NT2/D1 (cell line): ENCODE data around the gene TMEM198.

Source experiments
- DNase-seq: peaks from one replicate; pipeline ENCODE4 v3.0.0-alpha.2; 2011; ENCODE audit warnings: low read depth, low spot score
- H3K27me3 ChIP-seq: 2 replicates; pipeline ENCODE4 v1.6.0; 2011; ENCODE audit warnings: mild to moderate bottlenecking; ENCODE audit not compliant: insufficient read length, insufficient read depth
- H3K36me3 ChIP-seq: 2 replicates; pipeline ENCODE4 v1.6.1; 2011; ENCODE audit warnings: mild to moderate bottlenecking, low read length, mixed read lengths; ENCODE audit not compliant: insufficient read depth, insufficient read length
- H3K4me1 ChIP-seq: 2 replicates; pipeline ENCODE4 v1.5.1; 2011; ENCODE audit not compliant: insufficient read depth, insufficient read length
- H3K4me3 ChIP-seq: 2 replicates; pipeline ENCODE4 v1.5.1; 2011; ENCODE audit warnings: low read depth; ENCODE audit not compliant: insufficient read length
- H3K9ac ChIP-seq: 2 replicates; pipeline ENCODE4 v1.6.0; 2011; ENCODE audit warnings: low read depth; ENCODE audit not compliant: insufficient read length
- H3K9me3 ChIP-seq: 2 replicates; pipeline ENCODE4 v1.5.1; 2011; ENCODE audit warnings: mild to moderate bottlenecking, low read length; ENCODE audit not compliant: insufficient read depth
- SUZ12 ChIP-seq: IDR thresholded peaks from 2 replicates; pipeline ENCODE4 v1.6.1; 2011; ENCODE audit not compliant: insufficient read length, insufficient read depth; ENCODE audit errors: extremely low read depth
- YY1 ChIP-seq: IDR thresholded peaks from 2 replicates; pipeline ENCODE4 v1.6.1; 2011; ENCODE audit not compliant: insufficient read length, insufficient read depth
- ZNF274 ChIP-seq: IDR thresholded peaks from 2 replicates; pipeline ENCODE4 v1.6.1; 2011; ENCODE audit warnings: mild to moderate bottlenecking, low read depth, low read length

The TMEM198 gene

GRCh38 chr2:219542931-219543595, 765 bp upstream of the TMEM198 start:
- no peak for TF ChIP-seq YY1
- TF ChIP-seq SUZ12: no peak
- no peak for TF ChIP-seq ZNF274
- Histone ChIP-seq H3K4me3 (peak overlapping the region; percentile 88), H3K4me1 (peaks cover 20% of the 10 kb centered on the region), H3K27me3 (peaks cover 32% of the 10 kb centered on the region), H3K9me3 (no peaks in the 10 kb centered on the region), H3K36me3 (peaks cover 40% of the 10 kb centered on the region), H3K9ac (peak overlapping the region; percentile 95)
- no peak for DNase-seq

DNA sequence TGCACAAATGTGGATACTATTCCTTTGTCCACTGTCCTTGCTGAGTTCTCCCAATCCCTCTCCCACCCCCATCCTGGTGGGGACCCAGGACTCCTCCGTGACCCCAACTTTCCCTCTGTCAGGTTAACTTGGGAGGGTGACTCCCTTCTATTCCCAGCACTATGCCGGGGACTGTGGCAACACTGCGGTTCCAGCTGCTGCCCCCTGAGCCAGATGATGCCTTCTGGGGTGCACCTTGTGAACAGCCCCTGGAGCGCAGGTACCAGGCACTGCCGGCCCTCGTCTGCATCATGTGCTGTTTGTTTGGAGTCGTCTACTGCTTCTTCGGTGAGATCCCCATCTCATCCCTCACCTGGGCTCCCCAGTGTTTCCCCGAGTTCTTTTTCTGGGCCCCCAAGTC, 739 bp downstream of the TMEM198 start:
- Histone ChIP-seq H3K27me3 (peaks cover 45% of the 10 kb centered on the region), H3K36me3 (peaks cover 46% of the 10 kb centered on the region), H3K9me3 (no peaks in the 10 kb centered on the region), H3K4me3 (peak overlapping the region; percentile 88), H3K4me1 (peaks cover 8% of the 10 kb centered on the region), H3K9ac (peak overlapping the region; percentile 71)
- TF ChIP-seq SUZ12 (no peak), YY1 (no peak), ZNF274 (no peak)
- no peak for DNase-seq

GRCh38 chr2:219545295-219545942, 1.6 kb downstream of the TMEM198 start:
- Histone ChIP-seq H3K36me3 (peaks cover 43% of the 10 kb centered on the region), H3K9ac (no peak overlapping the region), H3K9me3 (no peaks in the 10 kb centered on the region), H3K4me3 (no peak overlapping the region), H3K4me1 (peaks cover 9% of the 10 kb centered on the region), H3K27me3 (peaks cover 53% of the 10 kb centered on the region)
- DNase-seq: no peak
- TF ChIP-seq YY1 (no peak), SUZ12 (no peak), ZNF274 (no peak)

DNA sequence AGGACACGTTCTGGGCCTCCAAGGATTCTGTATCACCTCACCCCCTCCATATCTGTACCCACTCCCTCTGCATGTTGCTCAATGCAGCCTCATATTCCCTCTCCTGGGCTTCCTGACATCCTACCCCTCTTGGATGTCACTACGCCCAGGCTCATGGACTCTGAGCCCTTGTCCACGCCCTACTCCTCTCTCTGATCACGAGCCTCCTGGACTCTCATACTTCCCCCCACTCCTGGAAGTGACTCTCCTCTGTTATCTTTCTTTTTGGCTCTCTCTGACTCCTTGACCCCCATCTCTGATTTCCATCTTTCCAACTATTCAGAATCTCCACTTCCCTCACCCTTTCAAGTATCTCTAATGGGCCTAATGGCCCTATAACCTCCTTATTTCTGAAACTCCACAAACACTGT, 2.1 kb downstream of the TMEM198 start:
- Histone ChIP-seq H3K27me3 (peaks cover 58% of the 10 kb centered on the region), H3K9me3 (no peaks in the 10 kb centered on the region), H3K9ac (no peak overlapping the region), H3K4me1 (peaks cover 12% of the 10 kb centered on the region), H3K36me3 (peaks cover 38% of the 10 kb centered on the region), H3K4me3 (no peak overlapping the region)
- TF ChIP-seq YY1: no peak
- TF ChIP-seq ZNF274: no peak
- no peak for TF ChIP-seq SUZ12
- DNase-seq: no peak

GRCh38 chr2:219547621-219548020, 3.8 kb downstream of the TMEM198 start:
- peaks cover 59% of the 10 kb centered on the region for H3K27me3 ChIP-seq
- H3K36me3 ChIP-seq: peaks cover 30% of the 10 kb centered on the region
- DNase-seq: no peak
- TF ChIP-seq YY1 (no peak), ZNF274 (no peak), SUZ12 (no peak)
- H3K9me3 ChIP-seq: no peaks in the 10 kb centered on the region
- H3K4me1 ChIP-seq: peaks cover 9% of the 10 kb centered on the region
- H3K9ac ChIP-seq: no peak overlapping the region
- no peak overlapping the region for H3K4me3 ChIP-seq

DNA sequence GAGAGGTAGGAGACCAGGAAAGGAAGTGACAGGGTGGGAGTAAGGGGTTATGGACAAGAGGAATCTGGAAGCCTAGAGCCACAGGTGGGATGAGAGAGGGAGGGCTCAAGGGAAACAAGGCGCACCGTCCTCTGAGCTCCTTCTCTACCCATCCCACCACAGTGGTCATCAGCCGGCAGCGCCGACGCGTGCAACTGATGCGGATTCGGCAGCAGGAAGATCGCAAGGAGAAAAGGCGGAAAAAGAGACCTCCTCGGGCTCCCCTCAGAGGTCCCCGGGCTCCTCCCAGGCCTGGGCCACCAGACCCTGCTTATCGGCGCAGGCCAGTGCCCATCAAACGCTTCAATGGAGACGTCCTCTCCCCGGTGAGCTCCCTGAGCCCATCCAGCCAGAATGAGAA, 5.2 kb downstream of the TMEM198 start:
- no peak for TF ChIP-seq SUZ12
- TF ChIP-seq ZNF274: no peak
- TF ChIP-seq YY1: no peak
- Histone ChIP-seq H3K36me3 (peaks cover 32% of the 10 kb centered on the region), H3K9me3 (no peaks in the 10 kb centered on the region), H3K9ac (no peak overlapping the region), H3K4me1 (peaks cover 17% of the 10 kb centered on the region), H3K4me3 (no peak overlapping the region), H3K27me3 (peaks cover 68% of the 10 kb centered on the region)
- no peak for DNase-seq

DNA sequence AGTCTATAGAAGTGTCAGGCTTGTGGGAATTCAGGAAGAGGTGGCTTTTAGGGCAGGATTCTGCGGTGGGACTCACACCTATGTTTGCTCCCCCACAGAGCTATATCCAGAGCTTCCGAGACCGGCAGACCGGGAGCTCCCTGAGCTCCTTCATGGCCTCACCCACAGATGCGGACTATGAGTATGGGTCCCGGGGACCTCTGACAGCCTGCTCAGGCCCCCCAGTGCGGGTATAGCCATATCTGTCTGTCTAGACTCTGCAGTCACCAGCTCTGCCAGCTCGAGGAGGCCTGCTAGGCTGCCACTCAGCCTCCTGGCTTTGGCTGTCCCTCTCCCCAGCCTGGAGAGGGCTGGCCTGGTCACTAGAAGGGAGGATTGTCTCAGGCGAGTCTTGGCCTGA, 5.8 kb downstream of the TMEM198 start:
- Histone ChIP-seq H3K9me3 (no peaks in the 10 kb centered on the region), H3K36me3 (peaks cover 38% of the 10 kb centered on the region), H3K4me1 (peaks cover 14% of the 10 kb centered on the region), H3K27me3 (peaks cover 62% of the 10 kb centered on the region), H3K4me3 (no peak overlapping the region), H3K9ac (no peak overlapping the region)
- DNase-seq: no peak
- TF ChIP-seq YY1 (no peak), SUZ12 (no peak), ZNF274 (no peak)
